Endodermal cell (in vitro differentiated cells): ENCODE results near the gene DBH. TPM values are rescaled to one million over a fixed set of nuclear protein-coding genes. Genes with fewer than 3 reads are reported as not detected.

Experiments
- DNase-seq: peaks from one replicate; pipeline ENCODE4 v3.0.0-alpha.2; 2017
- H3K27ac ChIP-seq: 2 replicates; pipeline ENCODE4 v1.5.1; 2013; ENCODE audit warnings: mild to moderate bottlenecking, low read depth, low read length, moderate library complexity
- H3K27me3 ChIP-seq: 2 replicates; pipeline ENCODE4 v1.6.1; 2013; ENCODE audit warnings: mild to moderate bottlenecking, low read length, moderate library complexity; ENCODE audit not compliant: insufficient read depth, control insufficient read depth, poor library complexity, severe bottlenecking
- H3K36me3 ChIP-seq: 2 replicates; pipeline ENCODE4 v1.7.0; 2013; ENCODE audit warnings: mild to moderate bottlenecking, low read length, moderate library complexity; ENCODE audit not compliant: control insufficient read depth, insufficient read depth
- H3K4me1 ChIP-seq: one replicate; pipeline ENCODE4 v1.7.0; 2013; ENCODE audit warnings: low read length; ENCODE audit not compliant: control insufficient read depth, insufficient read depth
- H3K4me3 ChIP-seq: 2 replicates; pipeline ENCODE4 v1.5.1; 2013; ENCODE audit warnings: mild to moderate bottlenecking, low read length, moderate library complexity
- H3K9ac ChIP-seq: 2 replicates; pipeline ENCODE4 v1.6.1; 2013; ENCODE audit warnings: mild to moderate bottlenecking, low read length, moderate library complexity; ENCODE audit not compliant: poor library complexity, severe bottlenecking; ENCODE audit errors: extremely low read depth
- H3K9me3 ChIP-seq: 2 replicates; pipeline ENCODE4 v1.6.1; 2013; ENCODE audit warnings: mild to moderate bottlenecking, low read length, moderate library complexity; ENCODE audit not compliant: control insufficient read depth
- H3K27ac Mint-ChIP-seq: 2 replicates; pipeline ENCODE4 v1.8.0; 2020; ENCODE audit warnings: mixed read lengths
- H3K27me3 Mint-ChIP-seq: 2 replicates; pipeline ENCODE4 v1.8.0; 2021; ENCODE audit warnings: mild to moderate bottlenecking, mixed read lengths; ENCODE audit not compliant: insufficient read depth
- H3K36me3 Mint-ChIP-seq: 2 replicates; pipeline ENCODE4 v1.8.0; 2020; ENCODE audit warnings: low read depth, mixed read lengths
- H3K4me1 Mint-ChIP-seq: 2 replicates; pipeline ENCODE4 v1.8.0; 2020; ENCODE audit warnings: mixed read lengths
- H3K4me3 Mint-ChIP-seq: 2 replicates; pipeline ENCODE4 v1.8.0; 2020; ENCODE audit warnings: mild to moderate bottlenecking, moderate library complexity, mixed read lengths
- H3K9me3 Mint-ChIP-seq: 2 replicates; pipeline ENCODE4 v1.8.0; 2020; ENCODE audit warnings: mild to moderate bottlenecking, mixed read lengths
- CTCF ChIP-seq: fragments of 200-600 bp; sonication (generic); conservative IDR thresholded peaks from 2 replicates; pipeline ENCODE4 v1.5.0; 2021; ENCODE audit warnings: antibody characterized with exemption, mild to moderate bottlenecking
- WGBS, 2 experiments: methylation state at CpG; one replicate each; pipeline versions ENCODE4 v1.1.5 to v1.1.7; 2013; ENCODE audit warnings: missing lambda C conversion rate in 2 of 2, mixed read lengths in 1 of 2; ENCODE audit not compliant: insufficient coverage in 1 of 2, insufficient read length in 1 of 2; 5-methylcytosine and 5-hydroxymethylcytosine counted together
- total RNA-seq, 2 donors: library from RNA; stranded (reverse); fragmentation: NEBNext Ultra II Directional in 1 of 2; extraction: Animal tissue kit (Norgen Biotek cat#: 25700) in 1 of 2; gene quantifications; 2 replicates in 1 of 2; 3 replicates in 1 of 2; pipeline ENCODE4 v1.2.1, GENCODE V29; 2021

DBH gene
- total RNA-seq, 2 donors from 2014 or later, result not detected

GRCh38 chr9:133684936-133685361 lies 48.8 kb downstream of the DBH start:
- H3K4me3 Mint-ChIP-seq, result no peak overlapping the region
- no peak overlapping the region for H3K27ac ChIP-seq
- H3K36me3 Mint-ChIP-seq, result no peaks in the 10 kb centered on the region
- no peaks in the 10 kb centered on the region for H3K9me3 Mint-ChIP-seq
- no peak overlapping the region for H3K9ac ChIP-seq
- DNase-seq, result no peak
- H3K4me1 ChIP-seq, result no peaks in the 10 kb centered on the region
- H3K27me3 ChIP-seq, result no peaks in the 10 kb centered on the region
- no peak for TF ChIP-seq CTCF
- H3K4me3 ChIP-seq, result no peak overlapping the region
- 93 to 98% methylated on average over 7 to 17 of the region's 17 CpGs for WGBS, 2 experiments
- H3K9me3 ChIP-seq, result no peaks in the 10 kb centered on the region
- H3K36me3 ChIP-seq, result no peaks in the 10 kb centered on the region
- no peaks in the 10 kb centered on the region for H3K27me3 Mint-ChIP-seq
- H3K4me1 Mint-ChIP-seq, result no peaks in the 10 kb centered on the region
- H3K27ac Mint-ChIP-seq, result no peak overlapping the region

GRCh38 chr9:133685653-133686609 lies 49.8 kb downstream of the DBH start:
- no peaks in the 10 kb centered on the region for H3K27me3 Mint-ChIP-seq
- no peak overlapping the region for H3K4me3 ChIP-seq
- no peaks in the 10 kb centered on the region for H3K27me3 ChIP-seq
- 89 to 90% methylated on average over 14 to 18 of the region's 18 CpGs for WGBS, 2 experiments
- no peaks in the 10 kb centered on the region for H3K9me3 Mint-ChIP-seq
- H3K36me3 Mint-ChIP-seq, result no peaks in the 10 kb centered on the region
- no peak overlapping the region for H3K27ac ChIP-seq
- no peak overlapping the region for H3K27ac Mint-ChIP-seq
- H3K4me1 Mint-ChIP-seq, result no peaks in the 10 kb centered on the region
- H3K4me1 ChIP-seq, result no peaks in the 10 kb centered on the region
- H3K4me3 Mint-ChIP-seq, result no peak overlapping the region
- H3K36me3 ChIP-seq, result no peaks in the 10 kb centered on the region
- no peaks in the 10 kb centered on the region for H3K9me3 ChIP-seq
- H3K9ac ChIP-seq, result no peak overlapping the region
- DNase-seq, result no peak
- TF ChIP-seq CTCF, result no peak

DNA sequence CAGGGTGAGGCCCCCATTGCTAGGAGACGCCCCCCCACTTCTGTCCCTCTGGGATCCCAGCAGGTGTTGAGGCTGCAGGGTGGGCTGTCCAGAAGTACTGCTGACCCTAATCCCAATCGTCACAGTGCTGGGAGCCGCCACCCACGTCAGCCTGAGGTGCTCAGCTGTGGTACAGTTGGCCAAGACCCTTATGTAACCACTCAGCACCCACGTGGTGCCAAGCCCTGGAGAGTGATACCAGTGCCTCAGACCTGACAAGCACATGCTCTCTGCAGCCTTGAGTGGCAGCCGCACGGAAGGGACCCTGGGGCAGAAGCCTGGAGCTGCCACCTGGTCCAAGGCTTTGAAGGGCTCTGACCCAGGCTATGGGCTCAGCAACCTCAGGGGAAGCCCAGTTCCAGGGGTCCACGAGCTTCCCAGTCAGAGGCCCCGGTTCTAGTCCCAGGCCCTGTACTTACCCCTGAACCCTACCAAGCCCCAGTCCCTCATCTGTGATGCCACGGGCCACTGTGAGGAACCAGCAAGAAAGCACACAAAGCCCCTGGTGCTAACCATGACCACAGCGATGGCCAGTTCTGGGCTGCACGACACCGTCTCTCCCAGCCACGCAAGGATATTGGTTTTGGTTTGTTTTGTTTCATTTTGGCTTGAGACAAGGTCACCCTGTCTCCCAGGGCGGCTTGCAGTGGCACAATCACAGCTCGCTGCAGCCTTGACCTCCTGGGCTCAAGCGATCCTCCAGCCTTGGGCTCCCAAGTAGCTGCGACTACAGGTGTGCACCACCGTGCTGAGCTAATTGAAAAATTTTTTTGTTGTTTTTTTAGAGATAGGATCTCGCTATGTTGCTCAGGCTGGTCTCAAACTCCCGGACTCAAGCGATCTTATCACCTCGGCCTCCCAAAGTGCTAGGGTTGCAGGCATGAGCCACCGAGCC lies 50.7 kb downstream of the DBH start:
- 94 to 97% methylated on average over 19 to 24 of the region's 24 CpGs for WGBS, 2 experiments
- no peak overlapping the region for H3K9ac ChIP-seq
- H3K27me3 ChIP-seq, result no peaks in the 10 kb centered on the region
- no peaks in the 10 kb centered on the region for H3K27me3 Mint-ChIP-seq
- no peaks in the 10 kb centered on the region for H3K4me1 Mint-ChIP-seq
- DNase-seq, result no peak
- no peak overlapping the region for H3K27ac Mint-ChIP-seq
- no peaks in the 10 kb centered on the region for H3K9me3 Mint-ChIP-seq
- no peaks in the 10 kb centered on the region for H3K36me3 ChIP-seq
- H3K9me3 ChIP-seq, result no peaks in the 10 kb centered on the region
- H3K27ac ChIP-seq, result no peak overlapping the region
- H3K4me1 ChIP-seq, result no peaks in the 10 kb centered on the region
- H3K36me3 Mint-ChIP-seq, result no peaks in the 10 kb centered on the region
- no peak for TF ChIP-seq CTCF
- no peak overlapping the region for H3K4me3 ChIP-seq
- no peak overlapping the region for H3K4me3 Mint-ChIP-seq
